SK-N-SH (cell line): ENCODE measurements around the gene MEN1. TPM values are rescaled to one million over a fixed set of nuclear protein-coding genes. Genes with fewer than 3 reads are reported as not detected.
A peak's percentile ranks its signal among the peaks of the same experiment; 100 is the strongest.

Experiments
- CTCF ChIA-PET: fragments of 300-600, 350-600 bp; formaldehyde crosslinking; extraction: SDS; loops from one replicate; lab custom pipeline; 2021; lab: Yijun Ruan, JAX
- POLR2A ChIA-PET: fragments of 350-600 bp; sonication (Branson Sonifier 250); formaldehyde crosslinking; extraction: SDS; loops from one replicate; lab custom pipeline; 2020; ENCODE audit warnings: antibody characterized with exemption, inconsistent platforms; lab: Yijun Ruan, JAX
- DNase-seq: peaks from one replicate; pipeline ENCODE4 v3.0.0; 2012
- H2AFZ ChIP-seq: fragments of 200-600 bp; sonication (generic); 2 replicates; pipeline ENCODE4 v1.8.1; 2016; ENCODE audit warnings: antibody characterized with exemption, mild to moderate bottlenecking, low read depth
- H3F3A ChIP-seq: fragments of 200-600 bp; sonication (generic); replicated peaks from 2 replicates; pipeline ENCODE3; 2016; ENCODE audit warnings: antibody characterized with exemption, mild to moderate bottlenecking; ENCODE audit not compliant: insufficient read depth
- H3K27ac ChIP-seq, 2 experiments: fragments of 200-500 bp in 1 of 2; fragments of 200-600 bp in 1 of 2; sonication (Bioruptor generic) in 1 of 2; sonication (generic), shearing (Covaris generic) in 1 of 2; 2 replicates each; pipeline versions ENCODE4 v1.5.1 to v1.6.1; 2014 to 2016; ENCODE audit warnings: low read depth in 2 of 2, inconsistent platforms in 1 of 2, low read length in 1 of 2, mild to moderate bottlenecking in 1 of 2, mixed read lengths in 1 of 2
- H3K27me3 ChIP-seq: fragments of 200-600 bp; sonication (generic), shearing (Covaris generic); 2 replicates; pipeline ENCODE4 v1.6.1; 2016; ENCODE audit warnings: mixed run types; ENCODE audit not compliant: insufficient read depth
- H3K36me3 ChIP-seq, 2 experiments: fragments of 200-500 bp in 1 of 2; fragments of 200-600 bp in 1 of 2; sonication (Bioruptor generic) in 1 of 2; sonication (generic) in 1 of 2; replicated peaks in 1 of 2; 2 replicates each; pipeline versions ENCODE3 to v1.5.1; 2014 to 2016; ENCODE audit warnings: low read length in 1 of 2, mild to moderate bottlenecking in 1 of 2; ENCODE audit not compliant: insufficient read depth in 2 of 2, control insufficient read depth in 1 of 2
- H3K4me1 ChIP-seq, 2 experiments: fragments of 200-500 bp in 1 of 2; fragments of 200-600 bp in 1 of 2; sonication (Bioruptor generic) in 1 of 2; sonication (generic), shearing (Covaris generic) in 1 of 2; 2 replicates each; pipeline versions ENCODE4 v1.5.1 to v1.6.1; 2014 to 2016; ENCODE audit warnings: low read depth in 1 of 2, low read length in 1 of 2, mixed run types in 1 of 2; ENCODE audit not compliant: insufficient read depth in 2 of 2, control insufficient read depth in 1 of 2
- H3K4me2 ChIP-seq: fragments of 200-600 bp; sonication (generic), shearing (Covaris generic); 2 replicates; pipeline ENCODE4 v1.6.1; 2017; ENCODE audit warnings: mixed run types
- H3K4me3 ChIP-seq, 2 experiments: fragments of 200-500 bp in 1 of 2; fragments of 200-600 bp in 1 of 2; sonication (Bioruptor generic) in 1 of 2; sonication (generic), shearing (Covaris generic) in 1 of 2; 2 replicates each; pipeline versions ENCODE4 v1.5.1 to v1.8.1; 2014 to 2016; ENCODE audit warnings: low read depth in 2 of 2, inconsistent platforms in 1 of 2, low read length in 1 of 2, mild to moderate bottlenecking in 1 of 2, mixed read lengths in 1 of 2, moderate library complexity in 1 of 2
- H3K79me2 ChIP-seq: fragments of 200-600 bp; sonication (generic); 2 replicates; pipeline ENCODE4 v1.8.1; 2017; ENCODE audit warnings: mild to moderate bottlenecking; ENCODE audit not compliant: insufficient read depth
- H3K9ac ChIP-seq: fragments of 200-600 bp; sonication (generic); 2 replicates; pipeline ENCODE4 v1.6.1; 2017; ENCODE audit warnings: mixed run types
- H3K9me2 ChIP-seq: fragments of 200-600 bp; sonication (generic); 2 replicates; pipeline ENCODE4 v1.6.1; 2017; ENCODE audit warnings: mixed run types
- H3K9me3 ChIP-seq: fragments of 200-600 bp; sonication (generic); 2 replicates; pipeline ENCODE4 v1.6.1; 2017; ENCODE audit warnings: mixed run types, mild to moderate bottlenecking, moderate library complexity
- H4K20me1 ChIP-seq: fragments of 200-600 bp; sonication (generic); 2 replicates; pipeline ENCODE4 v1.6.1; 2017; ENCODE audit warnings: mild to moderate bottlenecking, mixed run types; ENCODE audit not compliant: insufficient read depth
- CHD2 ChIP-seq: fragments of 150-350 bp; IDR thresholded peaks from 2 replicates; pipeline ENCODE4 v1.6.1; 2018; ENCODE audit warnings: low read length; ENCODE audit not compliant: partially characterized antibody
- ELF1 ChIP-seq: IDR thresholded peaks from 2 replicates; pipeline ENCODE4 v1.4.0; 2012
- EP300 ChIP-seq, 2 experiments: IDR thresholded peaks; 2 replicates each; pipeline versions ENCODE4 v1.4.0 to v1.6.1; 2012; ENCODE audit warnings: borderline replicate concordance in 1 of 2, low read depth in 1 of 2, low read length in 1 of 2
- FOSL2 ChIP-seq: IDR thresholded peaks from 2 replicates; pipeline ENCODE4 v1.4.0; 2012; ENCODE audit warnings: low read depth, mild to moderate bottlenecking, moderate library complexity, borderline replicate concordance
- MXI1 ChIP-seq: IDR thresholded peaks from 2 replicates; pipeline ENCODE4 v1.6.1; 2012; ENCODE audit warnings: mild to moderate bottlenecking, low read depth, low read length, improper control_type of control experiment
- NFIC ChIP-seq: IDR thresholded peaks from 2 replicates; pipeline ENCODE4 v1.4.0; 2012; ENCODE audit warnings: borderline replicate concordance
- NRF1 ChIP-seq: IDR thresholded peaks from 2 replicates; pipeline ENCODE4 v1.6.1; 2012; ENCODE audit warnings: low read depth, mild to moderate bottlenecking, low read length
- POLR2AphosphoS5 ChIP-seq: IDR thresholded peaks from 2 replicates; pipeline ENCODE4 v1.6.1; 2012; ENCODE audit warnings: low read depth, low read length
- TAF1 ChIP-seq: IDR thresholded peaks from 2 replicates; pipeline ENCODE4 v1.6.1; 2012; ENCODE audit warnings: low read depth, mild to moderate bottlenecking, low read length, moderate library complexity, borderline replicate concordance
- TCF12 ChIP-seq: IDR thresholded peaks from 2 replicates; pipeline ENCODE4 v1.4.0; 2012
- TEAD4 ChIP-seq: IDR thresholded peaks from 2 replicates; pipeline ENCODE4 v1.4.0; 2012; ENCODE audit warnings: mild to moderate bottlenecking, borderline replicate concordance; ENCODE audit not compliant: insufficient read depth
- YY1 ChIP-seq: IDR thresholded peaks from 2 replicates; pipeline ENCODE4 v1.4.0; 2012; ENCODE audit warnings: low read depth, mild to moderate bottlenecking
- WGBS: methylation state at CpG from one replicate; pipeline ENCODE4 v1.1.6; 2017; ENCODE audit warnings: low lambda C conversion rate; 5-methylcytosine and 5-hydroxymethylcytosine counted together
- polyA plus RNA-seq, 3 experiments: library from polyadenylated mRNA; depleted of rRNA; stranded (reverse); fragments of >200 nt; gene quantifications; 2 replicates each; pipeline ENCODE4 v1.2.3, GENCODE V29; 2012
- TF ChIP-seq, protein P1 (sequence below): fragments of 200-600 bp; sonication (generic); IDR thresholded peaks from 2 replicates; pipeline ENCODE4 v1.6.1; 2017; ENCODE audit warnings: antibody characterized with exemption, mild to moderate bottlenecking, moderate library complexity
- TF ChIP-seq, protein P2 (sequence below): IDR thresholded peaks from 2 replicates; pipeline ENCODE4 v1.4.0; 2012; ENCODE audit warnings: low read depth, borderline replicate concordance
- TF ChIP-seq, protein P3 (sequence below): IDR thresholded peaks from 2 replicates; pipeline ENCODE4 v1.4.0; 2012; ENCODE audit warnings: low read depth
- TF ChIP-seq, protein P4 (sequence below): fragments of 150-350 bp; IDR thresholded peaks from 2 replicates; pipeline ENCODE4 v1.6.1; 2016; ENCODE audit warnings: mild to moderate bottlenecking, low read depth, low read length
- TF ChIP-seq, protein P5 (sequence below): fragments of 150-350 bp; IDR thresholded peaks from 2 replicates; pipeline ENCODE4 v1.6.1; 2017; ENCODE audit warnings: antibody characterized with exemption, low read length, low read depth, borderline replicate concordance

Gene MEN1
- polyA plus RNA-seq, 1 of the 3 experiments (the other 2 are of a cell fraction), result 52.9 TPM

DNA sequence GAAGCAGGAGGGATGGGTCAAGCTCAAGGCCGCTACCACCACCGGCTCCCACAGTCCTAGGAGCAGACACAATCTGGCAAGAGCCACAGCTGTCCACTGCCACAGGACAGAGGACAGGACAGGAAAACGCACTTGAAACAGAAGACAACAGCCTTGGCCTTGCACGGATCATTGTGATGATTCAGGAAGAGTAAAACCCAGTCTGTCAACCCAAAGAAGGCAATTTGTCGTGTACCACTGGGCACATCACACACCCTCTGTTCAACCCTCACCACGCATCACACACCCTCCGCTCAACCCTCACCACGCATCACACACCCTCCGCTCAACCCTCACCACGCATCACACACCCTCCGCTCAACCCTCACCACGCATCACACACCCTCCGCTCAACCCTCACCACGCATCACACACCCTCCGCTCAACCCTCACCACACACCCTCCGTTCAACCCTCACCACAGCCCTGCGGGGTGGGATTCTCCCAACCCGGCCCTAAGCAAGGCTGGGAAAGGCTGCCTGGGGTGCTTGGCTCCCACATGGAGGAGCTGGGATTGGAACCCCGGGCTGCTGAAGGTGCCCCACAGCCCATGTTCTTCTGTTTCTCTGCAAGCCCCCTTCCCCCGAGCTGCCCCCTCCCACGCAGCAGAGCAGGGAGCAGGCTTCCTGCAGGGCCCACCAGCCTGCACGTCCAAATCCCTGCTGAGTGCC, 45.4 kb upstream of the MEN1 start:
- no peak for DNase-seq
- CTCF ChIA-PET, result interaction anchor here (0.6 to 2.4 kb wide), 7 partner anchors 9 to 1508 kb away, joined by 3 to 11 read pairs (median 4); partner anchors contain the start of gene PPP2R5B
- 92% methylated on average over 14 of the region's 22 CpGs for WGBS

More for the DNA sequence above, 45.4 kb upstream of the MEN1 start:
- no peaks in the 10 kb centered on the region for H3K9me3 ChIP-seq
- peaks cover 11 to 28% of the 10 kb centered on the region in 2 experiments; a peak in 3 of 4 replicates for H3K4me1 ChIP-seq
- peak overlapping the region; percentile 66; the same call in 1 of the 2 replicates for H3K4me2 ChIP-seq
- no peaks in the 10 kb centered on the region for H3K27me3 ChIP-seq
- peaks cover 30% of the 10 kb centered on the region; the same call in 1 of the 2 replicates for H3K79me2 ChIP-seq
- POLR2A ChIA-PET, result interaction anchor here (2.4 kb wide), 1 partner anchor 23 kb away, joined by 8 read pairs; the partner anchor contains the start of gene EHD1
- no peak overlapping the region for H3K4me3 ChIP-seq
- H3K36me3 ChIP-seq, result peaks cover 7 to 27% of the 10 kb centered on the region in 2 experiments
- peak overlapping the region; percentile 19 to 80; a peak in 3 of 4 replicates for H3K27ac ChIP-seq
- TF ChIP-seq, protein P1, sequence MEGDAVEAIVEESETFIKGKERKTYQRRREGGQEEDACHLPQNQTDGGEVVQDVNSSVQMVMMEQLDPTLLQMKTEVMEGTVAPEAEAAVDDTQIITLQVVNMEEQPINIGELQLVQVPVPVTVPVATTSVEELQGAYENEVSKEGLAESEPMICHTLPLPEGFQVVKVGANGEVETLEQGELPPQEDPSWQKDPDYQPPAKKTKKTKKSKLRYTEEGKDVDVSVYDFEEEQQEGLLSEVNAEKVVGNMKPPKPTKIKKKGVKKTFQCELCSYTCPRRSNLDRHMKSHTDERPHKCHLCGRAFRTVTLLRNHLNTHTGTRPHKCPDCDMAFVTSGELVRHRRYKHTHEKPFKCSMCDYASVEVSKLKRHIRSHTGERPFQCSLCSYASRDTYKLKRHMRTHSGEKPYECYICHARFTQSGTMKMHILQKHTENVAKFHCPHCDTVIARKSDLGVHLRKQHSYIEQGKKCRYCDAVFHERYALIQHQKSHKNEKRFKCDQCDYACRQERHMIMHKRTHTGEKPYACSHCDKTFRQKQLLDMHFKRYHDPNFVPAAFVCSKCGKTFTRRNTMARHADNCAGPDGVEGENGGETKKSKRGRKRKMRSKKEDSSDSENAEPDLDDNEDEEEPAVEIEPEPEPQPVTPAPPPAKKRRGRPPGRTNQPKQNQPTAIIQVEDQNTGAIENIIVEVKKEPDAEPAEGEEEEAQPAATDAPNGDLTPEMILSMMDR, result no peak
- no peak for TF ChIP-seq ELF1
- no peak for TF ChIP-seq TAF1
- TF ChIP-seq POLR2AphosphoS5, result no peak
- TF ChIP-seq, protein P2, sequence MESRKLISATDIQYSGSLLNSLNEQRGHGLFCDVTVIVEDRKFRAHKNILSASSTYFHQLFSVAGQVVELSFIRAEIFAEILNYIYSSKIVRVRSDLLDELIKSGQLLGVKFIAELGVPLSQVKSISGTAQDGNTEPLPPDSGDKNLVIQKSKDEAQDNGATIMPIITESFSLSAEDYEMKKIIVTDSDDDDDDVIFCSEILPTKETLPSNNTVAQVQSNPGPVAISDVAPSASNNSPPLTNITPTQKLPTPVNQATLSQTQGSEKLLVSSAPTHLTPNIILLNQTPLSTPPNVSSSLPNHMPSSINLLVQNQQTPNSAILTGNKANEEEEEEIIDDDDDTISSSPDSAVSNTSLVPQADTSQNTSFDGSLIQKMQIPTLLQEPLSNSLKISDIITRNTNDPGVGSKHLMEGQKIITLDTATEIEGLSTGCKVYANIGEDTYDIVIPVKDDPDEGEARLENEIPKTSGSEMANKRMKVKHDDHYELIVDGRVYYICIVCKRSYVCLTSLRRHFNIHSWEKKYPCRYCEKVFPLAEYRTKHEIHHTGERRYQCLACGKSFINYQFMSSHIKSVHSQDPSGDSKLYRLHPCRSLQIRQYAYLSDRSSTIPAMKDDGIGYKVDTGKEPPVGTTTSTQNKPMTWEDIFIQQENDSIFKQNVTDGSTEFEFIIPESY, result no peak
- TF ChIP-seq NRF1, result no peak
- TF ChIP-seq, protein P3, sequence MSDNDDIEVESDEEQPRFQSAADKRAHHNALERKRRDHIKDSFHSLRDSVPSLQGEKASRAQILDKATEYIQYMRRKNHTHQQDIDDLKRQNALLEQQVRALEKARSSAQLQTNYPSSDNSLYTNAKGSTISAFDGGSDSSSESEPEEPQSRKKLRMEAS, result no peak
- TF ChIP-seq YY1, result no peak
- TF ChIP-seq TCF12, result no peak
- no peak for TF ChIP-seq FOSL2
- TF ChIP-seq, protein P4, sequence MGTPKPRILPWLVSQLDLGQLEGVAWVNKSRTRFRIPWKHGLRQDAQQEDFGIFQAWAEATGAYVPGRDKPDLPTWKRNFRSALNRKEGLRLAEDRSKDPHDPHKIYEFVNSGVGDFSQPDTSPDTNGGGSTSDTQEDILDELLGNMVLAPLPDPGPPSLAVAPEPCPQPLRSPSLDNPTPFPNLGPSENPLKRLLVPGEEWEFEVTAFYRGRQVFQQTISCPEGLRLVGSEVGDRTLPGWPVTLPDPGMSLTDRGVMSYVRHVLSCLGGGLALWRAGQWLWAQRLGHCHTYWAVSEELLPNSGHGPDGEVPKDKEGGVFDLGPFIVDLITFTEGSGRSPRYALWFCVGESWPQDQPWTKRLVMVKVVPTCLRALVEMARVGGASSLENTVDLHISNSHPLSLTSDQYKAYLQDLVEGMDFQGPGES, result no peak
- no peak for TF ChIP-seq EP300 (IDR thresholded peaks at IDR 0.05; ENCODE audit: borderline replicate concordance in 1 of 2, low read depth in 1 of 2, low read length in 1 of 2)
- TF ChIP-seq, protein P5, sequence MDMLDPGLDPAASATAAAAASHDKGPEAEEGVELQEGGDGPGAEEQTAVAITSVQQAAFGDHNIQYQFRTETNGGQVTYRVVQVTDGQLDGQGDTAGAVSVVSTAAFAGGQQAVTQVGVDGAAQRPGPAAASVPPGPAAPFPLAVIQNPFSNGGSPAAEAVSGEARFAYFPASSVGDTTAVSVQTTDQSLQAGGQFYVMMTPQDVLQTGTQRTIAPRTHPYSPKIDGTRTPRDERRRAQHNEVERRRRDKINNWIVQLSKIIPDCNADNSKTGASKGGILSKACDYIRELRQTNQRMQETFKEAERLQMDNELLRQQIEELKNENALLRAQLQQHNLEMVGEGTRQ, result no peak
- TF ChIP-seq MXI1, result no peak
- no peak for TF ChIP-seq NFIC
- no peak for TF ChIP-seq CHD2
- TF ChIP-seq TEAD4, result no peak
- no peak overlapping the region for H2AFZ ChIP-seq
- H3K9ac ChIP-seq, result peak overlapping the region; percentile 10; the same call in 1 of the 2 replicates
- H3F3A ChIP-seq, result peaks cover 6% of the 10 kb centered on the region
- no peaks in the 10 kb centered on the region for H3K9me2 ChIP-seq
- H4K20me1 ChIP-seq, result no peaks in the 10 kb centered on the region
